H1 (cell line): ENCODE results near the gene ZBTB43. TPM values are rescaled to one million over a fixed set of nuclear protein-coding genes. Genes with fewer than 3 reads are reported as not detected.

Experiments used
- CTCF ChIA-PET: fragments of 300-600 bp; sonication (Branson Sonifier 250); formaldehyde crosslinking; loops from one replicate; lab custom pipeline; 2021; ENCODE audit not compliant: partially characterized antibody; lab: Charles Lee
- POLR2A ChIA-PET: fragments of 300-600 bp; sonication (Branson Sonifier 250); formaldehyde crosslinking; loops from one replicate; lab custom pipeline; 2021; ENCODE audit warnings: inconsistent platforms; ENCODE audit not compliant: partially characterized antibody; lab: Charles Lee
- DNase-seq, 2 experiments: peaks; one replicate each; pipeline versions ENCODE4 v3.0.0 to v3.0.0-alpha.2; 2010 to 2022; ENCODE audit warnings: low spot score in 2 of 2, low read depth in 1 of 2, mixed read lengths in 1 of 2
- FAIRE-seq: peaks from 2 replicates; lab custom pipeline; 2011; peaks lifted over from hg19 to GRCh38; lab: Jason Lieb, UNC
- H2AFZ ChIP-seq: 2 replicates; pipeline ENCODE4 v1.8.1; 2012; ENCODE audit warnings: low read length, inconsistent platforms
- H2AK5ac ChIP-seq: 2 replicates; pipeline ENCODE4 v1.6.1; 2013; ENCODE audit warnings: low read depth, low read length
- H2BK120ac ChIP-seq: replicated peaks from 2 replicates; pipeline ENCODE3; 2013; ENCODE audit warnings: low read depth, low read length, inconsistent platforms
- H2BK12ac ChIP-seq: 2 replicates; pipeline ENCODE4 v1.6.1; 2013; ENCODE audit warnings: low read depth, low read length
- H2BK15ac ChIP-seq: 2 replicates; pipeline ENCODE4 v1.6.1; 2013; ENCODE audit warnings: low read length
- H2BK20ac ChIP-seq: 2 replicates; pipeline ENCODE4 v1.6.1; 2013; ENCODE audit warnings: low read length
- H2BK5ac ChIP-seq: 2 replicates; pipeline ENCODE4 v1.6.1; 2013; ENCODE audit warnings: low read depth, low read length
- H3K14ac ChIP-seq: 2 replicates; pipeline ENCODE4 v1.6.1; 2013; ENCODE audit warnings: inconsistent platforms; ENCODE audit not compliant: insufficient read length
- H3K18ac ChIP-seq: 2 replicates; pipeline ENCODE4 v1.6.1; 2013; ENCODE audit warnings: low read length; ENCODE audit errors: extremely low read depth
- H3K23ac ChIP-seq: 2 replicates; pipeline ENCODE4 v1.6.1; 2013; ENCODE audit warnings: inconsistent platforms; ENCODE audit not compliant: insufficient read length
- H3K23me2 ChIP-seq: 2 replicates; pipeline ENCODE4 v1.6.1; 2013; ENCODE audit warnings: low read depth, low read length
- H3K27ac ChIP-seq: 2 replicates; pipeline ENCODE4 v1.6.1; 2011; ENCODE audit warnings: low read depth, low read length, inconsistent platforms
- H3K27me3 ChIP-seq, 4 experiments: replicated peaks in 1 of 4; 1 replicate in 1 of 4; 2 replicates in 3 of 4; pipeline versions ENCODE4 v1.6.1 to v1.8.1; 2011 to 2013; ENCODE audit warnings: low read length in 3 of 4, mild to moderate bottlenecking in 3 of 4, inconsistent platforms in 2 of 4, mixed read lengths in 2 of 4, moderate library complexity in 1 of 4; ENCODE audit not compliant: control insufficient read depth in 3 of 4, insufficient read depth in 3 of 4; ENCODE audit errors: extremely low read depth in 1 of 4
- H3K36me3 ChIP-seq, 4 experiments: 2 replicates each; pipeline versions ENCODE4 v1.6.1 to v1.8.1; 2011 to 2013; ENCODE audit warnings: mild to moderate bottlenecking in 4 of 4, low read length in 3 of 4, moderate library complexity in 2 of 4, control low read depth in 1 of 4, inconsistent platforms in 1 of 4; ENCODE audit not compliant: insufficient read depth in 4 of 4, control insufficient read depth in 2 of 4
- H3K4ac ChIP-seq: replicated peaks from 2 replicates; pipeline ENCODE3; 2013; ENCODE audit warnings: low read length, low read depth, mixed read lengths, inconsistent platforms; ENCODE audit not compliant: insufficient read length
- H3K4me1 ChIP-seq, 4 experiments: replicated peaks in 1 of 4; 1 replicate in 1 of 4; 2 replicates in 3 of 4; pipeline versions ENCODE4 v1.6.1 to v1.8.1; 2011 to 2013; ENCODE audit warnings: low read length in 3 of 4, inconsistent platforms in 2 of 4, mixed read lengths in 1 of 4; ENCODE audit not compliant: insufficient read depth in 4 of 4, control insufficient read depth in 3 of 4
- H3K4me2 ChIP-seq, 2 experiments: 2 replicates each; pipeline versions ENCODE4 v1.6.1 to v1.8.1; 2011 to 2013; ENCODE audit warnings: low read depth in 2 of 2, low read length in 2 of 2, control low read depth in 1 of 2, inconsistent platforms in 1 of 2, mild to moderate bottlenecking in 1 of 2; ENCODE audit not compliant: insufficient read depth in 1 of 2
- H3K4me3 ChIP-seq, 4 experiments: fragments of 200-600, 300-600 bp in 1 of 4; sonication (generic), shearing (Covaris generic), sonication (Bioruptor Twin) in 1 of 4; 2 replicates each; pipeline versions ENCODE4 v1.5.1 to v1.8.1; 2011 to 2016; ENCODE audit warnings: low read length in 4 of 4, low read depth in 3 of 4, control low read depth in 2 of 4, inconsistent platforms in 2 of 4, mild to moderate bottlenecking in 2 of 4, mixed read lengths in 1 of 4, moderate library complexity in 1 of 4; ENCODE audit not compliant: insufficient read depth in 2 of 4; ENCODE audit errors: extremely low read depth in 1 of 4
- H3K56ac ChIP-seq: replicated peaks from 2 replicates; pipeline ENCODE3; 2013; ENCODE audit warnings: low read depth, mild to moderate bottlenecking, mixed read lengths, low read length, inconsistent platforms; ENCODE audit not compliant: insufficient read length
- H3K79me1 ChIP-seq: 2 replicates; pipeline ENCODE4 v1.6.1; 2013; ENCODE audit warnings: low read depth, low read length, control low read depth
- H3K79me2 ChIP-seq, 2 experiments: 2 replicates each; pipeline versions ENCODE4 v1.6.1 to v1.8.1; 2012 to 2013; ENCODE audit warnings: low read length in 2 of 2, mild to moderate bottlenecking in 2 of 2, inconsistent platforms in 1 of 2; ENCODE audit not compliant: insufficient read depth in 2 of 2, control insufficient read depth in 1 of 2
- H3K9ac ChIP-seq, 4 experiments: replicated peaks in 1 of 4; 1 replicate in 1 of 4; 2 replicates in 3 of 4; pipeline versions ENCODE4 v1.6.1 to v1.8.1; 2011 to 2013; ENCODE audit warnings: low read depth in 3 of 4, low read length in 3 of 4, control low read depth in 2 of 4, mild to moderate bottlenecking in 2 of 4, moderate library complexity in 2 of 4, inconsistent platforms in 1 of 4; ENCODE audit errors: extremely low read depth in 1 of 4
- H3K9me3 ChIP-seq, 2 experiments: 2 replicates each; pipeline versions ENCODE4 v1.6.1 to v1.8.1; 2012 to 2013; ENCODE audit warnings: mild to moderate bottlenecking in 2 of 2, moderate library complexity in 2 of 2, control low read depth in 1 of 2, inconsistent platforms in 1 of 2, low read depth in 1 of 2, low read length in 1 of 2, mixed read lengths in 1 of 2; ENCODE audit not compliant: insufficient read depth in 2 of 2
- H4K20me1 ChIP-seq, 2 experiments: replicated peaks in 1 of 2; 2 replicates each; pipeline versions ENCODE3 to v1.8.1; 2011 to 2013; ENCODE audit warnings: inconsistent platforms in 2 of 2, low read length in 2 of 2, mild to moderate bottlenecking in 1 of 2; ENCODE audit not compliant: insufficient read depth in 2 of 2, control insufficient read depth in 1 of 2
- H4K5ac ChIP-seq: 2 replicates; pipeline ENCODE4 v1.6.1; 2013; ENCODE audit warnings: low read length, low read depth, mixed read lengths, inconsistent platforms; ENCODE audit not compliant: insufficient read length
- H4K8ac ChIP-seq: 2 replicates; pipeline ENCODE4 v1.8.0; 2013; ENCODE audit warnings: mild to moderate bottlenecking, moderate library complexity, low read length, inconsistent platforms; ENCODE audit not compliant: insufficient read depth; ENCODE audit errors: extremely low read depth
- H4K91ac ChIP-seq: replicated peaks from 2 replicates; pipeline ENCODE3; 2013; ENCODE audit warnings: low read length, mixed read lengths, inconsistent platforms; ENCODE audit not compliant: insufficient read length
- POLR2A ChIP-seq, 2 experiments: IDR thresholded peaks; 1 replicate in 1 of 2; 2 replicates in 1 of 2; pipeline ENCODE4 v1.6.1; 2011; ENCODE audit warnings: low read depth in 2 of 2, low read length in 2 of 2, mild to moderate bottlenecking in 2 of 2; ENCODE audit errors: control extremely low read depth in 1 of 2
- RBBP5 ChIP-seq: IDR thresholded peaks from 2 replicates; pipeline ENCODE4 v1.7.1; 2012; ENCODE audit warnings: low read depth, mild to moderate bottlenecking, inconsistent platforms, low read length, moderate library complexity, borderline replicate concordance
- TCF12 ChIP-seq: IDR thresholded peaks from 2 replicates; pipeline ENCODE4 v1.6.1; 2011; ENCODE audit warnings: low read depth, mild to moderate bottlenecking, low read length
- WGBS, 2 experiments: shearing (Covaris generic) in 1 of 2; methylation state at CpG; one replicate each; pipeline versions ENCODE4 v1.1.6 to v1.1.7; 2013 to 2015; ENCODE audit warnings: low lambda C conversion rate in 2 of 2, mixed read lengths in 2 of 2, inconsistent platforms in 1 of 2, low coverage in 1 of 2, missing lambda C conversion rate in 1 of 2; ENCODE audit not compliant: insufficient replicate concordance in 2 of 2, insufficient coverage in 1 of 2, insufficient read length in 1 of 2; ENCODE audit errors: extremely low coverage in 1 of 2, missing lambda C conversion rate in 1 of 2; 5-methylcytosine and 5-hydroxymethylcytosine counted together
- polyA plus RNA-seq, 7 experiments: library from polyadenylated mRNA; depleted of rRNA in 3 of 7; stranded (reverse) in 5 of 7; unstranded in 2 of 7; fragments of >200 nt in 5 of 7; fragments of 200-250 nt in 2 of 7; gene quantifications; 1 replicate in 5 of 7; 2 replicates in 1 of 7; 4 replicates in 1 of 7; pipeline versions ENCODE4 v1.2.1 to v1.2.3, GENCODE V29; 2011 to 2013; ENCODE audit warnings: missing spikeins in 2 of 7, mixed read lengths in 2 of 7
- total RNA-seq: library from RNA; stranded (reverse); fragmentation: NEBNext Ultra II Directional; extraction: Animal tissue kit (Norgen Biotek cat#: 25700); gene quantifications from 2 replicates; pipeline ENCODE4 v1.2.1, GENCODE V29; 2021
- TF ChIP-seq, protein P1 (sequence below): IDR thresholded peaks from 2 replicates; pipeline ENCODE4 v1.6.1; 2012; ENCODE audit warnings: inconsistent platforms

ZBTB43 gene
- total and polyA plus RNA-seq, 2 of the 8 experiments (the other 6 are each of a cell fraction or from before 2014, with no cell fraction given), result 4.1 to 16.7 TPM

DNA sequence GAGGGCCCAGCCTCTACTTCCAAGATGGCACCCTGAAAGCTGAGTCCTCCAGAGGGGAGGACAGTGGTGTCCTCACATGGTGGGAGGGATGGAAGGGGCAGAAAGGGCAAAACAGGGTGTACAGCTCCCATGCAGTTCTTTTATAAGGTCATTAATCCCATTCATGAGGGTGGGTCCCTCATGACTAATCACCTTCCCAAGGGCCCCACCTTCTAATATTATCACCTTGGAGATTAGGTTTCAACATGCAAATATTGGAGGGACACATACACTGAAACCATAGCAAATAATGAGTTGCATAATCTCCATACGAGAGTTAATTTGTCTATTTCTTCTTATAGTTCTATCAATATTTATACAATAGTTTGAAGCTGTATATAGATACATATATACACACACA, 5.8 kb upstream of the ZBTB43 start:
- Histone ChIP-seq H2BK5ac (no peak overlapping the region), H3K14ac (no peak overlapping the region), H3K27me3 (no peaks in the 10 kb centered on the region; a peak in 1 of 7 replicates), H3K27ac (no peak overlapping the region), H3K4ac (no peak overlapping the region), H4K91ac (no peak overlapping the region), H2BK120ac (no peak overlapping the region), H3K9me3 (no peaks in the 10 kb centered on the region), H3K56ac (no peak overlapping the region), H2BK15ac (no peak overlapping the region), H3K18ac (no peak overlapping the region)
- DNase-seq, result no peak
- FAIRE-seq, result no peak
- no peak for TF ChIP-seq TCF12
- TF ChIP-seq RBBP5, result no peak
- TF ChIP-seq, protein P1, sequence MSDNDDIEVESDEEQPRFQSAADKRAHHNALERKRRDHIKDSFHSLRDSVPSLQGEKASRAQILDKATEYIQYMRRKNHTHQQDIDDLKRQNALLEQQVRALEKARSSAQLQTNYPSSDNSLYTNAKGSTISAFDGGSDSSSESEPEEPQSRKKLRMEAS, result no peak
- TF ChIP-seq POLR2A (IDR thresholded peaks at IDR 0.05; ENCODE audit: control extremely low read depth in 1 of 2, low read depth in 2 of 2, low read length in 2 of 2), result no peak
- TF ChIP-seq, all 59 proteins: peak for 0
- Histone ChIP-seq H2AFZ (no peak overlapping the region), H3K9ac (no peak overlapping the region), H3K23ac (no peak overlapping the region), H3K23me2 (no peaks in the 10 kb centered on the region), H3K4me1 (no peaks in the 10 kb centered on the region), H3K79me1 (no peaks in the 10 kb centered on the region), H4K20me1 (no peaks in the 10 kb centered on the region), H2BK12ac (no peak overlapping the region), H4K8ac (no peak overlapping the region), H3K79me2 (no peaks in the 10 kb centered on the region), H2BK20ac (no peak overlapping the region), H2AK5ac (no peak overlapping the region), H3K4me2 (no peak overlapping the region), H3K4me3 (no peak overlapping the region), H3K36me3 (no peaks in the 10 kb centered on the region), H4K5ac (no peak overlapping the region)
- POLR2A ChIA-PET, result no interaction called here
- CTCF ChIA-PET, result interaction anchor here (1.2 to 1.4 kb wide), 2 partner anchors 9 to 94 kb away, joined by 3 to 6 read pairs; no protein-coding TSS in a partner anchor
- 95% methylated on average over 1 of the region's 1 CpG; no CpG with 5 or more reads in 1 of the 2 experiments for WGBS, 2 experiments
